ENCODE results near the gene TXNDC16.

GRCh38 chr14:52545584-52546317 is 6.6 kb downstream of the TXNDC16 start:
- no peak for TF ChIP-seq CTCF (IDR thresholded peaks at IDR 0.05; ENCODE audit: extremely low read depth in 1 of 2, insufficient read depth in 1 of 2, low read depth in 1 of 2, low read length in 2 of 2)
- no peak for TF ChIP-seq POLR2AphosphoS5 (IDR thresholded peaks at IDR 0.05; ENCODE audit: insufficient read depth, low read depth, low read length)
- no peak for TF ChIP-seq EZH2 (IDR thresholded peaks at IDR 0.05; ENCODE audit: borderline replicate concordance, low read depth, low read length, severe bottlenecking)
- TF ChIP-seq, protein P1, sequence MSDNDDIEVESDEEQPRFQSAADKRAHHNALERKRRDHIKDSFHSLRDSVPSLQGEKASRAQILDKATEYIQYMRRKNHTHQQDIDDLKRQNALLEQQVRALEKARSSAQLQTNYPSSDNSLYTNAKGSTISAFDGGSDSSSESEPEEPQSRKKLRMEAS (IDR thresholded peaks at IDR 0.05; ENCODE audit: insufficient read depth, insufficient read length), result no peak
- TF ChIP-seq POLR2A (IDR thresholded peaks at IDR 0.05; ENCODE audit: low read depth, low read length), result no peak
